ENCODE measurements around the gene KIAA2012.

DNA sequence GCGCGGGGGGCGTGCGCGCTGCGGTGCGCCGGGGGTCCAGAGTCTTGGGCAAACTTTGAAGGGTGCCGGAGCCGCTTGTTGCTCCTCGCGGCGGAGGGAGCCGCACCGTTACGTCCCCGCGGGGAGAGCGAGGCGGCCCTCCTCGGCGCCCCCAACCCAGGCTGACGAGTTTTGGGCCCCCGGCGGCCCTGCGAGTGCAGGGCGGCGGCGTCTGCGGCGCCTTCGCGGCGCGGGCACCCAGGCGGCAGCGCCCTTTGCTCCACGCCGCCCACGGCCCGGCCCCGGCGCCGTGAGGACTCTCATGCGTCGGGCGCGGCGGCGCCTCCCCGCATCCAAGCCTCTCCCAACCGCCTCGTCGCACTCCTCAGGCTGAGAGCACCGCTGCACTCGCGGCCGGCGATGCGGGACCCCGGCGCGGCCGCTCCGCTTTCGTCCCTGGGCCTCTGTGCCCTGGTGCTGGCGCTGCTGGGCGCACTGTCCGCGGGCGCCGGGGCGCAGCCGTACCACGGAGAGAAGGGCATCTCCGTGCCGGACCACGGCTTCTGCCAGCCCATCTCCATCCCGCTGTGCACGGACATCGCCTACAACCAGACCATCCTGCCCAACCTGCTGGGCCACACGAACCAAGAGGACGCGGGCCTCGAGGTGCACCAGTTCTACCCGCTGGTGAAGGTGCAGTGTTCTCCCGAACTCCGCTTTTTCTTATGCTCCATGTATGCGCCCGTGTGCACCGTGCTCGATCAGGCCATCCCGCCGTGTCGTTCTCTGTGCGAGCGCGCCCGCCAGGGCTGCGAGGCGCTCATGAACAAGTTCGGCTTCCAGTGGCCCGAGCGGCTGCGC, 38.6 kb upstream of the KIAA2012 start:
- TF ChIP-seq, protein P1, sequence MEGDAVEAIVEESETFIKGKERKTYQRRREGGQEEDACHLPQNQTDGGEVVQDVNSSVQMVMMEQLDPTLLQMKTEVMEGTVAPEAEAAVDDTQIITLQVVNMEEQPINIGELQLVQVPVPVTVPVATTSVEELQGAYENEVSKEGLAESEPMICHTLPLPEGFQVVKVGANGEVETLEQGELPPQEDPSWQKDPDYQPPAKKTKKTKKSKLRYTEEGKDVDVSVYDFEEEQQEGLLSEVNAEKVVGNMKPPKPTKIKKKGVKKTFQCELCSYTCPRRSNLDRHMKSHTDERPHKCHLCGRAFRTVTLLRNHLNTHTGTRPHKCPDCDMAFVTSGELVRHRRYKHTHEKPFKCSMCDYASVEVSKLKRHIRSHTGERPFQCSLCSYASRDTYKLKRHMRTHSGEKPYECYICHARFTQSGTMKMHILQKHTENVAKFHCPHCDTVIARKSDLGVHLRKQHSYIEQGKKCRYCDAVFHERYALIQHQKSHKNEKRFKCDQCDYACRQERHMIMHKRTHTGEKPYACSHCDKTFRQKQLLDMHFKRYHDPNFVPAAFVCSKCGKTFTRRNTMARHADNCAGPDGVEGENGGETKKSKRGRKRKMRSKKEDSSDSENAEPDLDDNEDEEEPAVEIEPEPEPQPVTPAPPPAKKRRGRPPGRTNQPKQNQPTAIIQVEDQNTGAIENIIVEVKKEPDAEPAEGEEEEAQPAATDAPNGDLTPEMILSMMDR (IDR thresholded peaks at IDR 0.05), result no peak
- TF ChIP-seq POLR2A (IDR thresholded peaks at IDR 0.05) (no peak), EP300 (IDR thresholded peaks at IDR 0.05) (no peak)
